ENCODE data around the gene GNG7. TPM values are rescaled to one million over a fixed set of nuclear protein-coding genes. Genes with fewer than 3 reads are reported as not detected.
"Not testable (repeated sequence)": the region's sequence is repeated elsewhere in the genome, so short reads cannot be mapped to it uniquely, and the experiment has no call there.

Gene GNG7
- polyA plus RNA-seq, 1 donor: 2.4 TPM

- DNase-seq: no peak
Observed at GRCh38 chr19:2675892-2676291, 26.6 kb downstream of the GNG7 start.

DNA sequence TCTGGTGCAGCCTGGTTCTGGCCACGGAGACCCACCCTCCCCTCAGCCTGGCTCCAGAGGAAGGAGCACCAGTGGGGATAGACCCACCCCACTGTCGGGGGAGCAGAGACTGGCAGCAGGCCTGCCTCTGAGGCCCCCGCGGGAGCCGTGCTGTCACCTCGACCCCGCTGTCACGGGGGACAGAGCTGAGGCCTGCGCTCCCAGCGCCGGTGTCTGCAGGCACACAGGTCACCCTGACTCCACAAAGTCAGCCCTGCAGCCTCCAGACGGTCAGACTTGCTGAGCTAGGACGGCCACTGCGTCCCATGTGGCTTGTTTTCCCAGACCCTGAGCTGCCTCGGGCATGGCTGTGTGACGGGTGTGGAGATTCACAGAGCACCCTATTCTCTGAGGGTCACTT, 32.3 kb downstream of the GNG7 start:
- DNase-seq: no peak

GRCh38 chr19:2668175-2668763, 34.2 kb downstream of the GNG7 start:
- no peak for DNase-seq

DNA sequence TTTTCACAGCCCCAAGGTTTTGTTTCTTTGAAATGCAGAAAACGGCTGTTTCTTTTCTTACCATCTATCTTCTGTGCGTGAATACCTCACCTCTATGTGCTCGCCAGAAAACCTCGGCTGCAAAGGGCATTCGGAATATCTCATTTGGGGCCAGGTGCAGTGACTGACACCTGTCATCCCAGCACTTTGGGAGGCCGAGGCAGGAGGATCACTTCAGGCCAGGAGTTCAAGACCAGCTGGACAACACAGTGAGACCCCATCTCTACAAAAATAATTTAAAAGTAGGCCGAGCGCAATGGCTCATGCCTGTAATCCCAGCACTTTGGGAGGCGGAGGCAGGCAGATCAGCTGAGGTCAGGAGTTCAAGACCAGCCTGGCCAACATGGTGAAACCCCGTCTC, 35.1 kb downstream of the GNG7 start:
- DNase-seq: not testable (repeated sequence)

DNA sequence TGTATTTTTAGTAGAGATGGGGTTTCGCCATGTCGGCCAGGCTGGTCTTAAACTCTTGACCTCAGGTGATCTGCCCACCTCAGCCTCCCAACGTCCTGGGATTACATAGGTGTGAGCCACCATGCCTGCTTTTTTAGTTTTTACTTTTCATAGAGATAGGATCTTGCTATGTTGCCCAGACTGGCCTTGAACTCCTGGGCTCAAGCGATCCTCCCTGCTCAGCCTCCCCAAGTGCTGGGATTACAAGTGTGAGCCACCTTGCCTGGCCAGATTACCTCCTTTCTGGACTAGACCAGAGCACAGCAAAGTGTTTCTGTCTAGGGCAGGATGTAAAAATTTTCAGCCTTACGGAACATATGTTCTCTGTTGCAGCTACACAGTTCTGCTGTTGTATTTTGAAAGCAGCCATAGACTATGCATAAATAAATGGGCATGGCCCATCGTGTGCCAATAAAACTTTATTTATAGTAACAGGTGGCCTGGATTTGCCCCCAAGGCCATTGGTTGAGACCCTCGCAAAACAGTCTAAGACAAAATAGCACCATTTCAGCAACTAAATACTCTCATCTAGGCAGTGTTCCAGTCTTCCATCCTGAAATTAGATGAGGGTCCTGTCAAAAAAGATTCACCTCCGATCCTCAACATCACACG, 36.0 kb downstream of the GNG7 start:
- DNase-seq: no peak

GRCh38 chr19:2665103-2665502, 37.4 kb downstream of the GNG7 start:
- no peak for DNase-seq

DNA sequence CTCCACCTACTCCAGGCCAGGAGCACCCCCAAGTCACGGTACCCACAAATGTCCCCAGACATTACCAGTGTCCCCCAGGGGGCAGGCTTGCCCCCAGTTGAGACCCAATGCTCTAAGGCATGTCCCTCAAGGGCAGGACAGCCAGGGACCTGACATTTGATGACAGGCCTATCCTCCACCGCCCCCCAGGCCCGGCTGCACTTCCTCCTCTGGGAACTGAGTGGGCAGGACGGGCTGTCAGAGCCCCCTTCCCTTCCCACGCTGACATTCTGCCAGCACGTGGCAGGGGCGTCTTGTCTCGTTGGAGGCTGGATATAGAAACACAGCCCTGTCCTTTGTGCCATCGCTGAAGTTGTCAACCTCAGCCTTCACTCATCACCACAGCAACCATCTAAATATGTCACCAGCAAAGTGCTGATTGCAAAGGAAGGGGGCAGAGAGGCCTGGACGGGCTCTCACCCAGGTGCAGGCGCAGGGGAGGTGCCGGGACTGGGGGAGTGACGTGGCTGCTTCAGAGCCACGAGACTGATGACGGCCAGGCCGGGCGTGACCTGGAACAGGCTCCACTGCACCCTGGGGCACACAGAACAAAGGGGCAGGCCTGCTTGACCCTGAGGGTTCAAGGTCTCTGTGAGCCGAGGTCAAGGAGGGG, 38.4 kb downstream of the GNG7 start:
- DNase-seq: no peak

GRCh38 chr19:2661615-2662014, 40.9 kb downstream of the GNG7 start:
- no peak for DNase-seq

- DNase-seq: no peak
Observed at GRCh38 chr19:2659856-2660432, 42.5 kb downstream of the GNG7 start.

GRCh38 chr19:2656533-2656932, 46.0 kb downstream of the GNG7 start:
- no peak for DNase-seq

- DNase-seq: no peak
Observed at GRCh38 chr19:2653710-2654707, 48.5 kb downstream of the GNG7 start.

DNA sequence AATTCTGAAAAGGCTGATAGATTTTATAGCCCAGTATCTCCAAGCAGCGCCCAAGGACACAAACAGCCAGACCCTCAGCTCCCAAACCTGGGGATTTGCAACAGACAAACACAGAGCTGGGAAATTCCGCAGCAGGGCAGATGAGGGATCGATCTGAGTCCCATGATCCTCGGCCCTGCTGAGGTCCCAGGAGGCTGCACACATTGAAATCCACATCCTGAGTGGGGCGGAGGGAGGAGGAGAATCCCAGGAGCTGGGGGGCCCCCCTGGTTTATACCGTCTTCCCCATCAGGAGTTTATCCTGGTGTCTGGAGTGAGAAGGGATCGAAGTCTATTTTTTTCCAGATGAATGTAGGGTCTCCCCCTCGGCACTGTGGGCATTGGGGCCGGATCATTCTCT, 49.3 kb downstream of the GNG7 start:
- no peak for DNase-seq

DNA sequence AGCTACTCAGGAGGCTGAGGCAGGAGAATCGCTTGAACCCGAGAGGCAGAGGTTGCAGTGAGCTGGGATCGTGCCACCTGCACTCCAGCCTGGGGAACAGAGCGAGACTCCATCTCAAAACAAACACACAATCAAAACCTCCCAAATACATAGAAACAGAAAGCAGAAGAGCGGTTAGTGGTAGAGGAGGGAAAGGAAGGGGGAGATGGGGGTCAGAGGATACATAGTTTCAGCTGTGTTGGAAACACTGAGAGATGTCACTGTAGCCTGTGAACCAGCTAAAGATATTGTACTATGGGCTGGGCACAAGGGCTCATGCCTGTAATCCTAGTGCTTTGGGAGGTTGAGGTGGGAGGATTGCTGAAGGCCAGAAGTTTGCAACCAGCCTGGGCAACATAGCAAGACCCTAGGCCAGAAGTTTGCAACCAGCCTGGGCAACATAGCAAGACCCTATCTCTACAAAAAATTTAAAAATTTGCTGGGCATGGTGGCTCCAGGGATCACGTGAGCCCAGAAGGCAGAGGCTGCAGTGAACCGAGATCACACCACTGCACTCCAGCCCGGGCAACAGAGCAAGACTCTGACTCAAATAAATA, 49.9 kb downstream of the GNG7 start:
- no peak for DNase-seq

DNA sequence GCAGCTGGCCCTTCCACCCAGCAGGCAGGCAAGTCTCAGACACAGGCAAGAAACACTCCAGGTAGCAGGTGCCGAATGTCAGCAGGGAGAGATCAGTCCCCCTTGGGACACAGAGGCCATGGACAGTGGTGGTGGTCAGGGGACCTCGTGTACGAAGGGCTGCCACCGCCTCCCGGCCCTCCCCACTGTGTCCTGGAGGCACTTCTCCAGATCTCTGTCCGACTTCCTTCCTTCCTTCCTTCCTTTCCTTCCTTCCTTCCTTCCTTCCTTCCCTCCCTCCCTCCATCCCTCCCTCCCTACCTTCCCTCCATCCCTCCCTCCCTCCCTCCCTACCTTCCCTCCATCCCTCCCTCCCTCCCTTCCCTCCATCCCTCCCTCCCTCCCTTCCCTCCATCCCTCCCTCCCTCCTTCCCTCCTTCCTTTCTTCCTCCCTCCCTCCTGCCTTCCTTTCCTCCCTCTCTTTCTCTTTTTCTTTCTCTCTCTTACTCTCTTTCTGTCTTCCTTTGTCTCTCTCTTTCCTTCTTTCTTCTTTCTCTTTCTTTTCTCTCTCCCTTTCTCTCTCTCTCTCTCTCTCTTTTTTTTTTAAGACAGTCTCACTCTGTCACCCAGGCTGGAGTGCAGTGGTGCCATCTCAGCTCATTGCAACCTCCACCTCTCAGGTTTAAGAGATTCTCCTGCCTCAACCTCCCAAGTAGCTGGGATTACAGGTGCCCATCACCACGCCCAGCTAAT, 51.3 kb downstream of the GNG7 start:
- not testable (repeated sequence) for DNase-seq

DNA sequence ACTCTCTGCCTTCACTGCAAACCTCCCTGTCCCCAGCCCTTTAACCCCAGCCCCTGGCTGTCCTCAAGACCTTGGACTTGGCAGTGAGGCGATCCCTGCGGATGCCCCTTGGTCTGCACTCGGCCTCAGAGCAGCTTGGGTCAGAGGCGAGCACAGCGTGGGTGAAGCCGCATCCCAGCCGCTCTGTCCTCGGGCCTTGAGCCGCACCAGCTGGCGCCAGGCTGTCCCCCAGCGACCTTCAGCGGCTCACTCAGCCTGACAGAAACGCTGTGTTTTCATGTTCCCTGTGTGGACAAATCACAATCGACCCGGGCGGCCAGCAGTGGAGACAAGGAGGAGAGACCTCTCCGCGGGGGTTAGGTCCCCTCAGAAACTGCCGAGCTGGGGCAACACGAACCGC, 52.0 kb downstream of the GNG7 start:
- DNase-seq: no peak

DNA sequence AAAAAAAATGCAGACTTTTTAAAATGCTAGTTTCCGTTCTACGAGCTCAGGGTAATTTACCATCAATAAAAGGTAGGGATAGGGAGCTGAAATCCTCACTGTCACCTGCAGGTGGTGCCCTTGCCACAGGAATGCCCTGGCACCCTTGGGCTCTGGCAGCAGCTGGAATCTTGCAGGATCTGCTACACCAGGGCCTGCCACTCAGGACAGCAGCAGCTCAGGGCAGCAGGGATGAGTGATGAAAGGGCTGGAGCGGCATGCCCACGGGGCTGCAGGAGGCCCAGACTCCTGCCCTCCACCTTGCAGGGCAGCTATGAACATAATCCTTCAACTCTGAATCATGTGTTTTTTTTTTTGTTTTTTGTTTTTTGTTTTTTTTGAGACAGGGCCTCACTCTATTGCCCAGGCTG, 54.0 kb downstream of the GNG7 start:
- peak; percentile 40 for DNase-seq

DNA sequence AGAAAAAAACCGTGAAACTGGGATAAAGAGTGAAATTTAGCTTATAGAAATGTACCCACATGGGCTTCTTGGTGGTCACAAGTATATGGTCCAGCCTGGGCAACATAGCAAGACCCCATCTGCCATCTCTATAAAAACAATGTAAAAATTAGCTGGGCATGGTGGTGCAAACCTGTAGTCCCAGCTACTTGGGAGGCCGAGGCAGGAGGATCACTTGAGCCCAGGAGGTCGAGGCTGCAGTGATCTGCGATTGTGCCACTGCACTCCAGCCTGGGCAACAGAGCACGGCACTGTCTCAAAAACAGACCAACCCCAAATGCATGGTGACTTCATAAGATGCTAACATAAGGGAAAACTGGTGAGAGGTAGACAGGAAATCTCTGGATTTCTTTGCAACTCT, 54.4 kb downstream of the GNG7 start:
- DNase-seq: no peak

GRCh38 chr19:2646866-2647535, 55.5 kb downstream of the GNG7 start:
- no peak for DNase-seq

GRCh38 chr19:2645826-2646225, 56.7 kb downstream of the GNG7 start:
- DNase-seq: no peak

- not testable (repeated sequence) for DNase-seq
Observed at GRCh38 chr19:2643123-2643737, 59.3 kb downstream of the GNG7 start.
